ENCODE measurements around the gene SH2D2A.

- TF ChIP-seq CTCF (IDR thresholded peaks at IDR 0.05) (no peak), POLR2A (IDR thresholded peaks at IDR 0.05) (no peak)
Measured at GRCh38 chr1:156772222-156772621, 44.4 kb downstream of the SH2D2A start.

Data from uterus (tissue), 2 donors.